OCI-LY1 (cell line): ENCODE results near the gene ARHGAP27.

ENCODE experiments used
- H2AFZ ChIP-seq: fragments of 200-600 bp; sonication (generic), shearing (Covaris generic); 2 replicates; pipeline ENCODE4 v1.6.0; 2014; ENCODE audit warnings: antibody characterized with exemption, mild to moderate bottlenecking, low read length
- H3F3A ChIP-seq: fragments of 200-600 bp; sonication (generic), shearing (Covaris generic); 2 replicates; pipeline ENCODE4 v1.6.0; 2014; ENCODE audit warnings: mild to moderate bottlenecking, antibody characterized with exemption, low read length, moderate library complexity; ENCODE audit not compliant: insufficient read depth
- H3K27ac ChIP-seq: fragments of 200-600 bp; sonication (generic); 2 replicates; pipeline ENCODE4 v1.5.1; 2014; ENCODE audit warnings: low read length, mixed run types, mild to moderate bottlenecking, low read depth; ENCODE audit not compliant: poor library complexity, severe bottlenecking
- H3K27me3 ChIP-seq: fragments of 200-600 bp; sonication (generic); 2 replicates; pipeline ENCODE4 v1.6.0; 2014; ENCODE audit warnings: antibody characterized with exemption, mild to moderate bottlenecking, low read length, moderate library complexity; ENCODE audit not compliant: insufficient read depth
- H3K36me3 ChIP-seq: fragments of 200-600 bp; sonication (generic); 2 replicates; pipeline ENCODE4 v1.6.1; 2014; ENCODE audit warnings: mild to moderate bottlenecking, antibody characterized with exemption, low read length, moderate library complexity, mixed read lengths; ENCODE audit not compliant: insufficient read depth
- H3K4me1 ChIP-seq: fragments of 200-600 bp; sonication (generic); 2 replicates; pipeline ENCODE4 v1.5.1; 2014; ENCODE audit warnings: mild to moderate bottlenecking, low read length, moderate library complexity; ENCODE audit not compliant: insufficient read depth, severe bottlenecking
- H3K4me2 ChIP-seq: fragments of 200-600 bp; sonication (generic), shearing (Covaris generic); 2 replicates; pipeline ENCODE4 v1.6.1; 2014; ENCODE audit warnings: low read length
- H3K4me3 ChIP-seq: fragments of 200-600 bp; sonication (generic); 2 replicates; pipeline ENCODE4 v1.5.1; 2014; ENCODE audit warnings: low read length, low read depth, mild to moderate bottlenecking, mixed read lengths; ENCODE audit not compliant: poor library complexity, severe bottlenecking
- H3K79me2 ChIP-seq: fragments of 200-600 bp; shearing (Covaris generic); 2 replicates; pipeline ENCODE4 v1.6.1; 2016; ENCODE audit warnings: mixed run types, low read length, mixed read lengths; ENCODE audit not compliant: insufficient read depth
- H3K9ac ChIP-seq: fragments of 200-600 bp; sonication (generic), shearing (Covaris generic); 2 replicates; pipeline ENCODE4 v1.6.1; 2014; ENCODE audit warnings: mild to moderate bottlenecking, low read length, mixed read lengths
- H3K9me2 ChIP-seq: fragments of 200-600 bp; sonication (generic), shearing (Covaris generic); 2 replicates; pipeline ENCODE4 v1.6.1; 2014; ENCODE audit warnings: low read depth, mild to moderate bottlenecking, low read length, mixed read lengths
- H3K9me3 ChIP-seq: fragments of 200-600 bp; shearing (Covaris generic); 2 replicates; pipeline ENCODE4 v1.6.1; 2014; ENCODE audit warnings: low read length, mixed read lengths
- H4K20me1 ChIP-seq: fragments of 200-600 bp; sonication (generic), shearing (Covaris generic); 2 replicates; pipeline ENCODE4 v1.6.0; 2016; ENCODE audit warnings: mild to moderate bottlenecking, low read length; ENCODE audit not compliant: insufficient read depth
- CTCF ChIP-seq: fragments of 200-600 bp; sonication (generic), shearing (Covaris generic); IDR thresholded peaks from 2 replicates; pipeline ENCODE4 v1.5.1; 2017; ENCODE audit warnings: mild to moderate bottlenecking, antibody characterized with exemption, low read length, moderate library complexity, mixed read lengths
- EZH2 ChIP-seq: fragments of 200-600 bp; sonication (generic), shearing (Covaris generic); IDR thresholded peaks from 2 replicates; pipeline ENCODE4 v1.8.0; 2017; ENCODE audit warnings: borderline replicate concordance, mixed run types, mild to moderate bottlenecking, antibody characterized with exemption, low read length, moderate library complexity, mixed read lengths

Gene ARHGAP27

GRCh38 chr17:45425125-45425983 lies 7.3 kb downstream of the ARHGAP27 start:
- no peak overlapping the region for H3K27ac ChIP-seq
- no peak overlapping the region for H3K4me2 ChIP-seq
- no peak overlapping the region for H3K9ac ChIP-seq
- no peaks in the 10 kb centered on the region for H4K20me1 ChIP-seq
- TF ChIP-seq EZH2 (no peak), CTCF (no peak)
- peaks cover 20% of the 10 kb centered on the region for H3K4me1 ChIP-seq
- H3K79me2 ChIP-seq: no peaks in the 10 kb centered on the region
- no peaks in the 10 kb centered on the region for H3K36me3 ChIP-seq
- no peak overlapping the region for H2AFZ ChIP-seq
- H3K9me2 ChIP-seq: no peaks in the 10 kb centered on the region
- H3K9me3 ChIP-seq: no peaks in the 10 kb centered on the region
- H3K4me3 ChIP-seq: no peak overlapping the region
- H3K27me3 ChIP-seq: no peaks in the 10 kb centered on the region
- 0 out of 2 replicates have a peak, but pooled peaks cover 4% of the 10 kb centered on the region for H3F3A ChIP-seq

GRCh38 chr17:45424769-45425124 lies 7.9 kb downstream of the ARHGAP27 start:
- Histone ChIP-seq H3K9me2 (no peaks in the 10 kb centered on the region), H3K36me3 (no peaks in the 10 kb centered on the region), H3K4me1 (peaks cover 18% of the 10 kb centered on the region), H4K20me1 (no peaks in the 10 kb centered on the region), H3F3A (0 out of 2 replicates have a peak, but pooled peaks cover 4% of the 10 kb centered on the region), H3K27ac (no peak overlapping the region), H3K79me2 (no peaks in the 10 kb centered on the region), H3K9ac (no peak overlapping the region), H3K9me3 (no peaks in the 10 kb centered on the region), H2AFZ (no peak overlapping the region), H3K4me3 (no peak overlapping the region), H3K4me2 (no peak overlapping the region), H3K27me3 (no peaks in the 10 kb centered on the region)
- TF ChIP-seq CTCF (no peak), EZH2 (no peak)

GRCh38 chr17:45423975-45424335 lies 8.7 kb downstream of the ARHGAP27 start:
- Histone ChIP-seq H3F3A (0 out of 2 replicates have a peak, but pooled peaks cover 4% of the 10 kb centered on the region), H3K27ac (no peak overlapping the region), H2AFZ (no peak overlapping the region), H3K79me2 (no peaks in the 10 kb centered on the region), H3K9me3 (no peaks in the 10 kb centered on the region), H3K36me3 (no peaks in the 10 kb centered on the region), H3K4me1 (peaks cover 12% of the 10 kb centered on the region), H3K27me3 (no peaks in the 10 kb centered on the region), H3K9ac (no peak overlapping the region), H3K4me3 (no peak overlapping the region), H4K20me1 (no peaks in the 10 kb centered on the region), H3K9me2 (no peaks in the 10 kb centered on the region), H3K4me2 (no peak overlapping the region)
- no peak for TF ChIP-seq EZH2
- TF ChIP-seq CTCF: no peak
